Caco-2 (cell line): Measurements from ENCODE around the gene RHOV. TPM values are rescaled to one million over a fixed set of nuclear protein-coding genes. Genes with fewer than 3 reads are reported as not detected.

ENCODE experiments used
- BruUV-seq: library from RNA; stranded (reverse); fragments of 400-500 nt; replicated peaks from 2 replicates; lab custom pipeline; 2021; lab: Mats Ljungman, UMichigan
- CTCF ChIA-PET: fragments of 300-600 bp; sonication (Branson Sonifier 250); formaldehyde crosslinking; loops from one replicate; lab custom pipeline; 2022; ENCODE audit warnings: antibody characterized with exemption; lab: Charles Lee
- POLR2A ChIA-PET: fragments of 300-600 bp; sonication (Branson Sonifier 250); formaldehyde crosslinking; loops from one replicate; lab custom pipeline; 2022; ENCODE audit warnings: antibody characterized with exemption; lab: Charles Lee
- DNase-seq, 2 experiments: peaks; one replicate each; pipeline versions ENCODE4 v3.0.0 to v3.0.0-alpha.2; 2020 to 2022
- H3K27me3 ChIP-seq: replicated peaks from 2 replicates; pipeline ENCODE4 v1.6.0; 2011; ENCODE audit warnings: low read length; ENCODE audit not compliant: control insufficient read depth, insufficient read depth
- H3K36me3 ChIP-seq: 2 replicates; pipeline ENCODE4 v1.5.1; 2011; ENCODE audit warnings: low read length; ENCODE audit not compliant: control insufficient read depth, insufficient read depth
- H3K4me1 ChIP-seq: fragments of 250-450 bp; sonication (Bioruptor Pico); 2 replicates; pipeline ENCODE4 v1.5.1; 2020; ENCODE audit warnings: mild to moderate bottlenecking
- H3K4me3 ChIP-seq: 2 replicates; pipeline ENCODE4 v1.5.1; 2011; ENCODE audit warnings: low read depth, mild to moderate bottlenecking, control low read depth, low read length
- H3K9me3 ChIP-seq: fragments of 250-450 bp; sonication (Bioruptor Pico); 2 replicates; pipeline ENCODE4 v1.5.1; 2020; ENCODE audit warnings: mild to moderate bottlenecking, moderate library complexity
- H3K27ac Mint-ChIP-seq: one replicate; pipeline ENCODE4 v1.8.0; 2022; ENCODE audit warnings: mixed read lengths; ENCODE audit not compliant: unreplicated experiment
- H3K27me3 Mint-ChIP-seq: one replicate; pipeline ENCODE4 v1.8.0; 2022; ENCODE audit warnings: mixed read lengths; ENCODE audit not compliant: insufficient read depth, unreplicated experiment
- H3K36me3 Mint-ChIP-seq: one replicate; pipeline ENCODE4 v1.8.0; 2022; ENCODE audit warnings: mild to moderate bottlenecking, mixed read lengths; ENCODE audit not compliant: insufficient read depth, unreplicated experiment
- H3K4me1 Mint-ChIP-seq: one replicate; pipeline ENCODE4 v1.8.0; 2022; ENCODE audit warnings: low read depth, mixed read lengths; ENCODE audit not compliant: unreplicated experiment
- H3K4me3 Mint-ChIP-seq: one replicate; pipeline ENCODE4 v1.8.0; 2022; ENCODE audit warnings: mild to moderate bottlenecking, moderate library complexity, mixed read lengths; ENCODE audit not compliant: unreplicated experiment
- H3K9me3 Mint-ChIP-seq: one replicate; pipeline ENCODE4 v1.8.0; 2022; ENCODE audit warnings: mixed read lengths; ENCODE audit not compliant: unreplicated experiment
- CTCF ChIP-seq, 2 experiments: fragments of 200-600 bp in 1 of 2; IDR thresholded peaks; 1 replicate in 1 of 2; 2 replicates in 1 of 2; pipeline versions ENCODE4 v1.5.1 to v1.8.0; 2011 to 2022; ENCODE audit warnings: antibody characterized with exemption in 1 of 2, control low read depth in 1 of 2, inconsistent platforms in 1 of 2, low read depth in 1 of 2, low read length in 1 of 2, mild to moderate bottlenecking in 1 of 2, moderate library complexity in 1 of 2; ENCODE audit not compliant: insufficient read depth in 1 of 2, severe bottlenecking in 1 of 2, unreplicated experiment in 1 of 2
- intact Hi-C: fragments of 100-400 bp; cut with micrococcal nuclease; formaldehyde crosslinking; loops from one replicate; pipeline ENCODE4 v1.10.0; 2022; ENCODE audit not compliant: unreplicated experiment
- total RNA-seq: library from RNA; stranded (reverse); gene quantifications from 2 replicates; pipeline ENCODE4 v1.2.3, GENCODE V29; 2022

The RHOV gene
- total RNA-seq, 1 experiment from 2014 or later, result 4.4 TPM

GRCh38 chr15:40855706-40856234, 18.3 kb downstream of the RHOV start:
- Histone ChIP-seq H3K4me3 (no peak overlapping the region), H3K36me3 (peaks cover 10% of the 10 kb centered on the region), H3K4me1 (peaks cover 28% of the 10 kb centered on the region), H3K27me3 (no peaks in the 10 kb centered on the region), H3K9me3 (no peaks in the 10 kb centered on the region)
- peaks cover 53% of the 10 kb centered on the region for H3K4me1 Mint-ChIP-seq
- no TSS peak for BruUV-seq
- peaks cover 92% of the 10 kb centered on the region for H3K36me3 Mint-ChIP-seq
- no peak overlapping the region for H3K4me3 Mint-ChIP-seq
- ChIA-PET POLR2A (no interaction called here), CTCF (interaction anchor here (1.1 kb wide), 1 partner anchor 36 kb away, joined by 3 read pairs; no protein-coding TSS in a partner anchor)
- TF ChIP-seq CTCF (IDR thresholded peaks at IDR 0.05; ENCODE audit: insufficient read depth in 1 of 2, low read depth in 1 of 2, low read length in 1 of 2, severe bottlenecking in 1 of 2, unreplicated experiment in 1 of 2), result no peak
- peak overlapping the region; percentile 86 for H3K27ac Mint-ChIP-seq
- no peaks in the 10 kb centered on the region for H3K9me3 Mint-ChIP-seq
- no peak for DNase-seq
- H3K27me3 Mint-ChIP-seq, result no peaks in the 10 kb centered on the region
- intact Hi-C loops, result no loop called here

GRCh38 chr15:40854161-40854560, 19.9 kb downstream of the RHOV start:
- H3K4me3 ChIP-seq, result no peak overlapping the region
- no peaks in the 10 kb centered on the region for H3K9me3 Mint-ChIP-seq
- H3K36me3 ChIP-seq, result peaks cover 11% of the 10 kb centered on the region
- H3K4me1 ChIP-seq, result peaks cover 22% of the 10 kb centered on the region
- no peaks in the 10 kb centered on the region for H3K9me3 ChIP-seq
- POLR2A ChIA-PET, result no interaction called here
- BruUV-seq, result no TSS peak
- H3K4me1 Mint-ChIP-seq, result peaks cover 52% of the 10 kb centered on the region
- peaks cover 93% of the 10 kb centered on the region for H3K36me3 Mint-ChIP-seq
- no peak for TF ChIP-seq CTCF (IDR thresholded peaks at IDR 0.05; ENCODE audit: insufficient read depth in 1 of 2, low read depth in 1 of 2, low read length in 1 of 2, severe bottlenecking in 1 of 2, unreplicated experiment in 1 of 2)
- no peaks in the 10 kb centered on the region for H3K27me3 Mint-ChIP-seq
- H3K4me3 Mint-ChIP-seq, result no peak overlapping the region
- CTCF ChIA-PET, result no interaction called here
- intact Hi-C loops, result no loop called here
- H3K27ac Mint-ChIP-seq, result no peak overlapping the region
- no peaks in the 10 kb centered on the region for H3K27me3 ChIP-seq
- no peak for DNase-seq

- no peak overlapping the region for H3K4me3 ChIP-seq
- Mint-ChIP-seq H3K27me3 (no peaks in the 10 kb centered on the region), H3K27ac (no peak overlapping the region)
Measured at GRCh38 chr15:40853241-40853890, 20.7 kb downstream of the RHOV start.

More at GRCh38 chr15:40853241-40853890, 20.7 kb downstream of the RHOV start:
- ChIA-PET CTCF (no interaction called here), POLR2A (no interaction called here)
- H3K27me3 ChIP-seq, result no peaks in the 10 kb centered on the region
- DNase-seq, result no peak
- no peak for TF ChIP-seq CTCF (IDR thresholded peaks at IDR 0.05; ENCODE audit: insufficient read depth in 1 of 2, low read depth in 1 of 2, low read length in 1 of 2, severe bottlenecking in 1 of 2, unreplicated experiment in 1 of 2)
- H3K9me3 ChIP-seq, result no peaks in the 10 kb centered on the region
- peaks cover 22% of the 10 kb centered on the region for H3K4me1 ChIP-seq
- intact Hi-C loops, result no loop called here
- BruUV-seq, result no TSS peak
- Mint-ChIP-seq H3K9me3 (no peaks in the 10 kb centered on the region), H3K4me3 (no peak overlapping the region), H3K36me3 (peaks cover 93% of the 10 kb centered on the region), H3K4me1 (peaks cover 47% of the 10 kb centered on the region)
- H3K36me3 ChIP-seq, result peaks cover 10% of the 10 kb centered on the region
